Activated naive CD4-positive, alpha-beta T cell treated with Interleukin-2 at 50 U/mL for 16 hours (primary cell): ENCODE data around the gene KTN1.

Experiments used
- DNase-seq: peaks from one replicate; pipeline ENCODE4 v3.0.0-alpha.2; 2020

KTN1 gene

GRCh38 chr14:55722054-55722453, 142.0 kb downstream of the KTN1 start:
- DNase-seq: no peak

GRCh38 chr14:55724736-55725135, 144.7 kb downstream of the KTN1 start:
- DNase-seq: no peak

- no peak for DNase-seq
These were observed 150.7 kb downstream of the KTN1 start for GRCh38 chr14:55730592-55731310.

- no peak for DNase-seq
These were observed 151.4 kb downstream of the KTN1 start for GRCh38 chr14:55731311-55731872.

- DNase-seq: peak; percentile 48
These were observed 152.0 kb downstream of the KTN1 start for GRCh38 chr14:55731881-55732498.

- DNase-seq: no peak
These were observed 153.6 kb downstream of the KTN1 start for GRCh38 chr14:55733599-55733998.
